PC-3 (cell line): ENCODE measurements around the gene KCNQ2.

Experiments used
- EZH2 ChIP-seq: fragments of 300-600 bp; sonication (generic); IDR thresholded peaks from one replicate; pipeline ENCODE4 v1.6.1; 2017; ENCODE audit warnings: antibody characterized with exemption, mild to moderate bottlenecking, low read length; ENCODE audit not compliant: unreplicated experiment
- TF ChIP-seq, protein P1 (sequence below): fragments of 300-600 bp; sonication (generic); conservative IDR thresholded peaks from 2 replicates; pipeline ENCODE4 v1.5.1; 2017; ENCODE audit warnings: antibody characterized with exemption, low read depth, mild to moderate bottlenecking, low read length

DNA sequence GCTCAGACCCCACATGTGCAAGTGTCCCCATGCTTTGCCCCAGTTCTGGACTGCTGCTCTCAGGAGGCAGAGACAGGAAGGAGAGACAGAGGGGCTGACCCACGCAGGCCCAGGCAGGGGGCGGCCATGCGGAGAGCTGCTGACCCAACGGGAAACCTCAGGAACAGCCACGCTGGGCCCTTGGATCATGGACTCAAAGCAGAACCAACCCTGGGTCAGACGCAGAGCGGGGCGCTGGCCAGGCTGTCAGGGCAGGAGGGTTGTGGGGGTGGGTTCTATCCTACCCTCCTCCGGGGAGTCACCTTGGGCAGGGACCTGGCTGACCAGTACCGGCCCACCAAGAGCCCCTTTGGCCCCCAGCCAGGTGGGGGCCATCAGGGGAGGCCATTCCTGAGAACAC, 2.0 kb downstream of the KCNQ2 start:
- TF ChIP-seq, protein P1, sequence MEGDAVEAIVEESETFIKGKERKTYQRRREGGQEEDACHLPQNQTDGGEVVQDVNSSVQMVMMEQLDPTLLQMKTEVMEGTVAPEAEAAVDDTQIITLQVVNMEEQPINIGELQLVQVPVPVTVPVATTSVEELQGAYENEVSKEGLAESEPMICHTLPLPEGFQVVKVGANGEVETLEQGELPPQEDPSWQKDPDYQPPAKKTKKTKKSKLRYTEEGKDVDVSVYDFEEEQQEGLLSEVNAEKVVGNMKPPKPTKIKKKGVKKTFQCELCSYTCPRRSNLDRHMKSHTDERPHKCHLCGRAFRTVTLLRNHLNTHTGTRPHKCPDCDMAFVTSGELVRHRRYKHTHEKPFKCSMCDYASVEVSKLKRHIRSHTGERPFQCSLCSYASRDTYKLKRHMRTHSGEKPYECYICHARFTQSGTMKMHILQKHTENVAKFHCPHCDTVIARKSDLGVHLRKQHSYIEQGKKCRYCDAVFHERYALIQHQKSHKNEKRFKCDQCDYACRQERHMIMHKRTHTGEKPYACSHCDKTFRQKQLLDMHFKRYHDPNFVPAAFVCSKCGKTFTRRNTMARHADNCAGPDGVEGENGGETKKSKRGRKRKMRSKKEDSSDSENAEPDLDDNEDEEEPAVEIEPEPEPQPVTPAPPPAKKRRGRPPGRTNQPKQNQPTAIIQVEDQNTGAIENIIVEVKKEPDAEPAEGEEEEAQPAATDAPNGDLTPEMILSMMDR: no peak
- TF ChIP-seq EZH2: no peak
